KMS-11 (cell line): ENCODE results near the gene ACVR2B.
"Not testable (repeated sequence)": the region's sequence is repeated elsewhere in the genome, so short reads cannot be mapped to it uniquely, and the experiment has no call there.

Experiments
- H2AFZ ChIP-seq: fragments of 200-600 bp; sonication (generic); 2 replicates; pipeline ENCODE4 v1.6.1; 2016; ENCODE audit warnings: antibody characterized with exemption, mixed run types, low read depth
- H3K27ac ChIP-seq: fragments of 200-600 bp; sonication (generic); 2 replicates; pipeline ENCODE4 v1.6.1; 2016; ENCODE audit warnings: mild to moderate bottlenecking, mixed run types
- H3K27me3 ChIP-seq: fragments of 200-600 bp; sonication (generic); 2 replicates; pipeline ENCODE4 v1.6.1; 2017; ENCODE audit warnings: mild to moderate bottlenecking, low read depth, mixed run types, moderate library complexity; ENCODE audit not compliant: insufficient read depth
- H3K36me3 ChIP-seq: fragments of 200-600 bp; sonication (generic); 2 replicates; pipeline ENCODE4 v1.6.1; 2017; ENCODE audit warnings: mild to moderate bottlenecking, mixed run types; ENCODE audit not compliant: insufficient read depth
- H3K4me1 ChIP-seq: fragments of 200-600 bp; sonication (generic); 2 replicates; pipeline ENCODE4 v1.6.1; 2016; ENCODE audit warnings: mild to moderate bottlenecking, low read depth, mixed run types; ENCODE audit not compliant: poor library complexity, severe bottlenecking
- H3K4me2 ChIP-seq: fragments of 200-600 bp; sonication (generic); 2 replicates; pipeline ENCODE4 v1.7.0; 2016; ENCODE audit warnings: mild to moderate bottlenecking, mixed run types
- H3K4me3 ChIP-seq: fragments of 200-600 bp; sonication (generic); IDR thresholded peaks from 2 replicates; pipeline ENCODE4 v1.6.1; 2017; ENCODE audit warnings: low read depth, low read length, mixed read lengths; ENCODE audit not compliant: insufficient read depth
- H3K79me2 ChIP-seq: fragments of 200-600 bp; sonication (generic); 2 replicates; pipeline ENCODE4 v1.6.1; 2016; ENCODE audit warnings: low read depth, mixed run types; ENCODE audit not compliant: insufficient read depth
- H3K9ac ChIP-seq: fragments of 200-600 bp; sonication (generic); 2 replicates; pipeline ENCODE4 v1.6.1; 2016; ENCODE audit warnings: mild to moderate bottlenecking, mixed run types
- H4K20me1 ChIP-seq: fragments of 200-600 bp; sonication (generic); 2 replicates; pipeline ENCODE4 v1.6.1; 2016; ENCODE audit warnings: mild to moderate bottlenecking, mixed run types; ENCODE audit not compliant: insufficient read depth
- CTCF ChIP-seq: fragments of 200-600 bp; sonication (generic); conservative IDR thresholded peaks from 2 replicates; pipeline ENCODE4 v1.6.1; 2017; ENCODE audit warnings: low read depth, mild to moderate bottlenecking, antibody characterized with exemption, low read length, moderate library complexity, mixed read lengths

The ACVR2B gene

GRCh38 chr3:38453075-38453912 lies at the start of gene ACVR2B:
Gene ACVR2B (plus strand): TSS chr3:38453890. CDS start chr3:38454323, 433 bp downstream.
- no peak within 1 kb of the TSS for H3K4me3 ChIP-seq
- H3K27ac ChIP-seq: peak within 1 kb of the TSS; percentile 44; the same call in 1 of the 2 replicates

GRCh38 chr3:38404286-38404685 lies 49.4 kb upstream of the ACVR2B start:
- Histone ChIP-seq H3K27ac (no peak overlapping the region), H3K9ac (no peak overlapping the region), H2AFZ (no peak overlapping the region), H3K4me3 (no peak overlapping the region), H3K27me3 (no peaks in the 10 kb centered on the region), H3K4me1 (no peaks in the 10 kb centered on the region), H4K20me1 (no peaks in the 10 kb centered on the region), H3K79me2 (no peaks in the 10 kb centered on the region), H3K4me2 (no peak overlapping the region), H3K36me3 (no peaks in the 10 kb centered on the region)
- no peak for TF ChIP-seq CTCF

More at GRCh38 chr3:38453075-38453912, at the start of gene ACVR2B:
- no peaks in the 10 kb centered on the region for H3K36me3 ChIP-seq
- H2AFZ ChIP-seq: peak within 1 kb of the TSS; percentile 67
- H3K27me3 ChIP-seq: no peaks in the 10 kb centered on the region
- TF ChIP-seq CTCF: no peak
- H3K79me2 ChIP-seq: no peaks in the 10 kb centered on the region
- peaks cover 3% of the 10 kb centered on the region for H3K4me1 ChIP-seq
- H4K20me1 ChIP-seq: no peaks in the 10 kb centered on the region
- H3K4me2 ChIP-seq: peak within 1 kb of the TSS; percentile 45; the same call in 1 of the 2 replicates
- H3K9ac ChIP-seq: peak within 1 kb of the TSS; percentile 77

GRCh38 chr3:38411591-38411990 lies 42.1 kb upstream of the ACVR2B start:
- H3K4me3 ChIP-seq: no peak overlapping the region
- no peak for TF ChIP-seq CTCF
- no peaks in the 10 kb centered on the region for H3K79me2 ChIP-seq
- no peak overlapping the region for H3K9ac ChIP-seq
- H3K27ac ChIP-seq: no peak overlapping the region
- no peaks in the 10 kb centered on the region for H4K20me1 ChIP-seq
- no peaks in the 10 kb centered on the region for H3K27me3 ChIP-seq
- H3K36me3 ChIP-seq: no peaks in the 10 kb centered on the region
- H3K4me2 ChIP-seq: no peak overlapping the region
- H3K4me1 ChIP-seq: no peaks in the 10 kb centered on the region
- no peak overlapping the region for H2AFZ ChIP-seq

GRCh38 chr3:38420758-38421157 lies 32.9 kb upstream of the ACVR2B start:
- not testable (repeated sequence) for H3K4me2 ChIP-seq, H3K4me3 ChIP-seq, H4K20me1 ChIP-seq, H3K27me3 ChIP-seq, H3K4me1 ChIP-seq, H3K27ac ChIP-seq, H3K79me2 ChIP-seq, H3K36me3 ChIP-seq, H2AFZ ChIP-seq, H3K9ac ChIP-seq
